Kasumi-1 (cell line): ENCODE measurements around the gene CLOCK.
"Not testable (repeated sequence)": the region's sequence is repeated elsewhere in the genome, so short reads cannot be mapped to it uniquely, and the experiment has no call there.

Source experiments
- DNase-seq, 2 experiments: peaks; one replicate each; lab custom pipeline; 2025; lab: John Stamatoyannopoulos, UW

CLOCK gene, protein sequence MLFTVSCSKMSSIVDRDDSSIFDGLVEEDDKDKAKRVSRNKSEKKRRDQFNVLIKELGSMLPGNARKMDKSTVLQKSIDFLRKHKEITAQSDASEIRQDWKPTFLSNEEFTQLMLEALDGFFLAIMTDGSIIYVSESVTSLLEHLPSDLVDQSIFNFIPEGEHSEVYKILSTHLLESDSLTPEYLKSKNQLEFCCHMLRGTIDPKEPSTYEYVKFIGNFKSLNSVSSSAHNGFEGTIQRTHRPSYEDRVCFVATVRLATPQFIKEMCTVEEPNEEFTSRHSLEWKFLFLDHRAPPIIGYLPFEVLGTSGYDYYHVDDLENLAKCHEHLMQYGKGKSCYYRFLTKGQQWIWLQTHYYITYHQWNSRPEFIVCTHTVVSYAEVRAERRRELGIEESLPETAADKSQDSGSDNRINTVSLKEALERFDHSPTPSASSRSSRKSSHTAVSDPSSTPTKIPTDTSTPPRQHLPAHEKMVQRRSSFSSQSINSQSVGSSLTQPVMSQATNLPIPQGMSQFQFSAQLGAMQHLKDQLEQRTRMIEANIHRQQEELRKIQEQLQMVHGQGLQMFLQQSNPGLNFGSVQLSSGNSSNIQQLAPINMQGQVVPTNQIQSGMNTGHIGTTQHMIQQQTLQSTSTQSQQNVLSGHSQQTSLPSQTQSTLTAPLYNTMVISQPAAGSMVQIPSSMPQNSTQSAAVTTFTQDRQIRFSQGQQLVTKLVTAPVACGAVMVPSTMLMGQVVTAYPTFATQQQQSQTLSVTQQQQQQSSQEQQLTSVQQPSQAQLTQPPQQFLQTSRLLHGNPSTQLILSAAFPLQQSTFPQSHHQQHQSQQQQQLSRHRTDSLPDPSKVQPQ

GRCh38 chr4:55546756-55547465 is at the start of gene CLOCK:
CLOCK (minus strand) TSS chr4:55546909; CDS start chr4:55482785, 64,124 bp downstream.
- peak; percentile 93 to 97 for DNase-seq

DNA sequence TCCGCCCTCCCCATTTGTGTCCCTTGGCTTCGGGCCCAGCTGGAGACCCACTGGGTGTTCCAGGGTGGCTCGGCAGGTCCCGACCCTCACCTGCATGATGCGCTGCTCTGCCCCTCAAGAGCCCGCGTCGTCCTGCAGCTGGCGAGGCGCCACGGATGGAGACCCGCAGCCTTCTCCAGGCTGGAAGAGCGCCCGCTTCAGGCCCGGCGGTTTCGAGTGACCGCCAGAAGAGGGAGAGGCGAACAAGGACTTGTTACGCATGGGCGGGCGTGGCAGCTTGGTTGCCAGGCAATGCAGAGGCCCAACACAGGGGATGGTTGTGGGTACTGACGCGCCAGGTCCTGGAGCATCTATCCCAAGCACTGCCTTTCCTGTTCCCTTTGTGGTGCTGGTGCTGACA is 45.3 kb upstream of the CLOCK start, which contains the start of gene PDCL2:
TSS of gene PDCL2 (minus strand) at position 232 of the 400 bp plus-strand sequence. CDS start at position 96, 136 bp downstream.
- no peak for DNase-seq

DNA sequence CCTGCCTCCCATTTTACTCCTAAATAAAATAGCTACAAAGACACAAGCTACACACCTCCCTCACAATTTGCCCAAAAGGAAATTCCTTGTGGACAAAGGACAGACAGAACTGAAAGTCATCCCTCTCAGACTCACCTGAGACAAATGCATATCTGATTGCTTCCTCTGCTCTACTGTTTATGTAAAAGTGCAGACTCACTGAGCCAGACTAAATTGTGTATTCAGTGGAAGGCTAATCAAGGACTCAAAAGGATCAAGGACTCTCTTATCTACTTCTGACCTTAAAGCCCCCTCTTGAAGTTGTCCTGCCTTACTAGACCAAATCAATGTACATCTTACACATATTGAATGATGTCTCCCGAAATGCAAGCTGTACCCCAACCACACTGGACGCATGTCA is 41.5 kb upstream of the CLOCK start:
- DNase-seq: no peak

DNA sequence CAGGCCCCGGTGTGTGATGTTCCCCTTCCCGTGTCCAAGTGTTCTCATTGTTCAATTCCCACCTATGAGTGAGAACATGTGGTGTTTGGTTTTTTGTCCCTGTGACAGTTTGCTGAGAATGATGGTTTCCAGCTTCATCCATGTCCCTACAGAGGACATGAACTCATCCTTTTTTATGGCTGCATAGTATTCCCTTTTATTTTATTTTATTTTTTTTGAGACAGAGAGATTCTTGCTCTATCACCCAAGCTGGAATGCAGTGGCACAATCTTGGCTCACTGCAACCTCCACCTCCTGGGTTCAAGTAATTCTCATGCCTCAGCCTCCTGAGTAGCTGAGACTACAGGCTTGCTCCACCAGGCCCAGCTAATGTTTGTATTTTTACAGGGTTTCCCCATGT is 36.1 kb upstream of the CLOCK start:
- DNase-seq: not testable (repeated sequence)

DNA sequence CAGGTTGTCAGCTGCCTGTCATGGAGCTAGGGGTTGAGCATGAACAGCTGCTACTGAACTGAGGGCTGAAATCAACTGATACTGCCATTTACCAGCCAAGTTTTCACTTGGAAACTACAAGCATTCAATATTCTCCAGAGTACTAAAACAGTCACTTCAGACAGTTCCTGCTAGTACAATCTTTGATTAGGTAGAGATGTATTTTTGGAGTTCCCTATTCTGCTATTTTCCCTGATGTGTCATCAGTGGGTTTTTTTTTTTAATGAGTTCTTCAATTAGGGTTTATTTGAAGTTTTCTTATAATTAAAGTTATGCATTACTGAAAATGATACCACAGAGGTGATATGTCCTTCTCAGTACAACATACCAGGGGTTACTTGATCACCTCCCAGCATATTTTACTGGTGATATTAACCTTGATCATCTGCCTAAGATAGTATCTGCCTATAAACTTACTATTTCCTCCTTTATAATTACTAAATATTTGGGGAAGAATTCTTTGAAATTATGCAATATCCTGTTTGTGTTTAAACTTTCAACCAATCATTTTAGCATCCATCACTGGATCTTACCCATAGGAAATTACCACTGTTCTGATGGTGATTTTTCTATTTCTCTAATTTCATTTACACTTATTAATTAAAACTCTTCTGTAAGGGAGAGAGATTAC is 31.8 kb upstream of the CLOCK start:
- DNase-seq: peak; percentile 50 to 73

DNA sequence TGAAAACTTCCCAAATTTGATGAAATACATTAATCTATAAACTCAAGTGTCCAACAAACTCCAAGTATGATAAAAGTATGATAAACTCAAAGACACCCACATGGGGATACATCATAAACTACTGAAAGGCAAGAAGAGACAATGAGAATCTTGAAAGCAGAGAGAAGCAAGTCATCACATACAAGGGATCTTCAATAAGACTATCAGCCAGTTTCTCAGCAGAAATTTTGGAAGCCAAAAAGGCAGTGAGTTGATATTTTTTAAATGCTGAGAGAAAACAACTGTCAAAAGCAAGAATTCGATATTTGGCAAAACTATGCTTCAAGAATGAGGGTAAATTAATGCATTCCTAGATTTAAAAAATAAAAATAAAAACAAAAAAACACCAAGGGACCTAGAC is 28.8 kb upstream of the CLOCK start:
- DNase-seq: no peak

- DNase-seq: no peak
Measured at GRCh38 chr4:55574252-55574651, 27.5 kb upstream of the CLOCK start.

DNA sequence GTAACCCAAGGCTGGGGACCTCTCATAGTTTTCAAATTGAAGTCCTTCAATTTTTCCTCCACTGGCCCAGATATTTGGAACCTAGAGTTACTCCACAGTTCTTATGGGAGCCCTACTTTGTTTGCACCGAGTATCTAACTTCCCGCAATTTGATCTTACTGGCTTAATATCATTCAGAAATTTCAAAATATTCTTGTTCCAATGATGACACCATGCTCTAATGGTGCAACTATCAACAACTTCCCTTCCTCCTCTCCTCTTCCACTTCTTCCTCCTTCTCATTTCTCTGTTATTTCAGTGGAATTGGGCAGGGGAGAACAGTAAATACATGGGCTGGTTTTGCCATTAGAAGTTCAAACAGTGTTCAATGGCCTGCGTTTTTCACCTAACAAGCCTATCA is 25.1 kb upstream of the CLOCK start:
- no peak for DNase-seq

GRCh38 chr4:55568905-55569504 is 22.3 kb upstream of the CLOCK start:
- no peak for DNase-seq

DNA sequence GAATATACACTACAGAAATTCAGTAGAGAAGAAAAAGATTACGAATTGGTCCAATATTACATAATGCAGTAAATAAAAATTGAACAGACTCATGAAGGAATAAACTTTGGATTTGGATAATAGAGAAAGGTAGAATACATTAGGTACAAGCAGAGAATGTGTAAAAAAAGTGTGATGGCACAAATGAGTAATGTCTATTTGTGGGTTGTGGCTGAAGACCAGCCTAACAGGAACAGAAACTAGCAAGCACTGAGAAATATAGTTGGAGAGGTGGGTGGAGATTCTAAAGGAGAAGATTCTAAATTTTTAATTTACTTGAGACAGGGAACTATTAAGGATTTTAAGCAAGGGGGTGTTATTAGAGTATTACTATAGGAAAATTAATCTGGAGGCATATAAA is 15.2 kb upstream of the CLOCK start:
- no peak for DNase-seq

- no peak for DNase-seq
Measured at GRCh38 chr4:55560096-55560495, 13.4 kb upstream of the CLOCK start.

GRCh38 chr4:55554453-55555030 is 7.8 kb upstream of the CLOCK start:
- peak; percentile 91 to 97 for DNase-seq

DNA sequence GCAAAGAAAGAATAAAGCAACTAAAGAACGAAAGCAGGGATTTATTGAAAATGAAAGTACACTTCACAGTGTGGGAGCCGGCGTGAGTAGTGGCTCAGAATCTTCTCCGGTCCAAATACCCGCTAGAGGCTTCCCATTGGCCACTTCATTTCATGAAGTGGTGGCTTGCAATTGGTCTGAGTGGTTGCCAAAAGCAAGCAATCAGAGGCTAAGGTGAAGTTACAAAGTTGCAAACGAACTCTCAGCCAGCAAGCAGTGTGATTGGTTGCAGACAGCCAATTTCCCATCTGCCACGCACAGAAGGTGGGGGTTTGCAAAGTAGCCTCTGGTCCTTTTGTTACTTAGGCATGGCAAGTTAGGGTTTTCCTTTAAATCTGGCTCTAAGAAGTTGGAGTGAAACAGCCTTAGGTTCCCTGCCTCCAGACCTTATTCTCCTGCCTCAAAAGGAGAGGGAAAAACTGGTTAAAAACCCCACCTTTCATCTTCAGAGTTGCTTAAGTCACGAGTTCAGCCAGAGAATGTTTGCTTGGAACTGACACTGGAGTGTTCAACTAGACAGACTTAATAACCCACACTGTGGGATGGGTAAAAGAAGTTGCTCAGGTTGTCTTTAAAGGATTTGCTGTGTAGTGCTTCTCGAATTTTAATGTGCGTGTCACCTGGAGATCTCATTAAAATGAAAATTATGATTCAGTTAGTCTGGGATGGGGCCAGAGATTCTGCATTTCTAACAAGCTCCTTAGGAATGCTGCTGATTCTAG is 6.9 kb upstream of the CLOCK start:
- no peak for DNase-seq

DNA sequence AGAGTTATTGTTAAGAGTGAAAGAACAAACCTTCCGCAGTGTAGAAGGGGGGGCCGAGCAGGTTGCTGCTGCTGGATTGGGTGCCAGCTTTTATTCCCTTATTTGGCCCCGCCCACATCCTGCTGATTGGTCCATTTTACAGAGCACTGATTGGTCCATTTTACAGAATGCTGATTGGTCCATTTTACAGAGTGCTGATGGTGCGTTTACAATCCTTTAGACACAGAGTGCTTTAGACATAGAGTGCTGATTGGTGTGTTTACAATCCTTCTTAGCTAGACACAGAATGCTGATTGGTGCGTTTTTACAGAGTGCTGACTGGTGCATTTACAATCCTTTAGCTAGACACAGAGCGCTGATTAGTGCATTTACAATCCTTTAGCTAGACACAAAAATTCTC is 5.3 kb upstream of the CLOCK start:
- not testable (repeated sequence) for DNase-seq

DNA sequence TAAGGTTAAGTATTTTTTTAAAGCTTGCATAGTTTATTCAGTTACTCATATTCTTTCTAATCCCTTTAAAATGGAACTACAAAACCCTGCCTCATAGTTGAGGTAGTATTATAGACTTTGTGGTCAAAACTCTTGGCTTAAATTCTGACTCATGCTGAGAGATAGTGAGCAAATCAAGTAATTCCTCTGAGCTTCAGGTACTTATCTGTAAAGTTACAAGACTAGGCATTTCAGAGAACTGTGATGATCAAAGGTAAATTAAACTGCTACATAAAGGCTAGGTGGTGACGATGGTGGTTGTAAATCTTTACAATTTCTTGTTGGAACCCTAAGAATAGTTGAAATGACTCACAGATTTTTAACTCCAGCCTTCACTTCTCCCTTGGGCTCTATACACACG is 3.2 kb upstream of the CLOCK start:
- no peak for DNase-seq

- DNase-seq: no peak
Measured at GRCh38 chr4:55547918-55548317, 1.2 kb upstream of the CLOCK start.

GRCh38 chr4:55547466-55547770 is 709 bp upstream of the CLOCK start:
- DNase-seq: no peak

DNA sequence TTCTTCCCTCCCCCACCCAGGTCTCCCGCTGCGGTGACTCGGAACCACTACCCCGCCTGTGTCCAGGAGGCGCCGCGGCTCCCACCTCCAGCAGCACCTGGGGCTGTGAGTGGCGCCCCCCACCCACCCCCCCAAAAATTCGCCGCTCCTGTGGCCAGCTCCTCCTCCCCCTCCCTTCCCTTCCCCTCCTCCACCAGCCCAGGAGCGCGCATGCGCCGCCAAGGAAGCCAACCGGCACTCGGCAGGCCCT is 278 bp downstream of the CLOCK start:
- no peak for DNase-seq

DNA sequence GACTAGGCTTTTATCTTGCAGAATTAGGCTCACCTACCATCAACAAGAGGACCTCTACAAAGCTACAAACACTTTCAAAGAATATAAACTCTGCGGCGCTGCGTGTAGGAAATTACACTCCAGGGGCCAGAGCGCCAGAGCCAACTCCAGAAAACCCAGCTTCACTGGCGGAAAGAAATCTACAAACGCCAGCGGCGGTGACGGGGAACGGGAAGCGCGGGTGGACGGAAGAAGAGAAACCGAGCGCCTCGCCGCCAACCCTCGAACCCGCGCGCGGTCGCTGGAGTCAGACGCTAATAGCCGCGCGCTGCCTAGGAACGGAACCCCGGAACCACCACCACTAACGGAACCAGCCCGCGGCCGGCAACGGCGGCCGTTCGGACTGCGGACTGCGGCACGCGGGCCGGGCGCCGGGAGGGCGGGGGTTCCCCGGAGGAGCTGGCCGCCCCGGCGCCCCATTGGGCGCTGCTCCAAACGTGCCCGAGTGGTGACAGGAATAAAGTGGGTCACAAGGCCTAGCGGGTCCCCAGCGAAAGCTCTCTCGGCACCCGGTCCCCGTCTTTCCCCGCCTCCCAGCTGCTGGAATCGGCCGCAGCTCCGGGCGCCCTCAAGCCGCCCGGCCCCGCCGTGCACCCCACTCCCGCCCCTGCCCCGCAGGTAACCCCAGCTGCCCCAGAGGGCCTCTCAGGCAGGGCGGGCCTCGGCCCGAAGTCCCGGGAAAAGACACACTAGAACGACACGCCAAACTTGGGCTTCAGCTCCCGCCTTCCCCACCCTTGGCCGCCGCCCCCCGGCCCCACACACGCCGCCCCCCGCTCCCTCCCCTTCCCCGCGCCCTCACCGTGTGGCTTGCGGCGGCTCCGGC is 836 bp downstream of the CLOCK start:
- peak; percentile 93 to 96 for DNase-seq

- peak; percentile 58 to 71 for DNase-seq
Measured at GRCh38 chr4:55545151-55545550, 1.6 kb downstream of the CLOCK start.
